ENCODE results near the gene PSMD14.

DNA sequence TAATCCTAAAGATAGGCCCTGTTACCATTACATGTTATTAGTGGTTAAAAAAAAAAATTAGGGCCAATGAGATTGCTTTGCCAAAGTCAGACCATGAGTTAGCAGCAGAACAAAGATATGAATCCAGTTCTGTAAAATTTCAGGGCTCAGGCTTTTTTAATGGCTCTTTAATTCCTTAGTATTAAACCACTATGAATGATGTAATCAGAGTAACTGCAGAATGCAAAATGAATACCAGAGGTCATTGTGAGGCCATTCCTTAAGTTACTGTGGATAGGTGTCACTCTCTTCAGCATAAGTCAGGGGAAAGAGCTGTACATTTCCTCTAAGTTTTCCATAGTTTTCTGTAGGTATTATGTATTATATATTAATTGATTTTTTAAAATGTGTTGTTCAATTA, 65.7 kb downstream of the PSMD14 start:
- no peak for TF ChIP-seq CTCF (IDR thresholded peaks at IDR 0.05)
- TF ChIP-seq REST (IDR thresholded peaks at IDR 0.05; ENCODE audit: insufficient read depth in 1 of 2, low read depth in 2 of 2, low read length in 1 of 2), result no peak
- TF ChIP-seq POLR2AphosphoS5 (IDR thresholded peaks at IDR 0.05; ENCODE audit: low read depth, low read length), result no peak
- no peak for TF ChIP-seq TCF7L2 (IDR thresholded peaks at IDR 0.05; ENCODE audit: low read depth, low read length)
- no peak for TF ChIP-seq SIN3A (IDR thresholded peaks at IDR 0.05; ENCODE audit: borderline replicate concordance, insufficient read depth, low read depth, low read length)

Measured in Panc1 (cell line).